Stimulated activated CD4-positive, alpha-beta T cell treated with anti-CD3 and anti-CD28 coated beads, TNF-alpha, amount 100 ng/mL, for 1 hour (primary cell): ENCODE data around the gene DIS3L2.
"Not testable (repeated sequence)": the region's sequence is repeated elsewhere in the genome, so short reads cannot be mapped to it uniquely, and the experiment has no call there.

Experiments
- DNase-seq, 3 donors: peaks; one replicate each; pipeline ENCODE4 v3.0.0-alpha.2; 2020; ENCODE audit warnings: low read depth in 3 of 3, low spot score in 1 of 3

Gene DIS3L2

GRCh38 chr2:232292395-232293154, 331.1 kb downstream of the DIS3L2 start:
- no peak for DNase-seq

DNA sequence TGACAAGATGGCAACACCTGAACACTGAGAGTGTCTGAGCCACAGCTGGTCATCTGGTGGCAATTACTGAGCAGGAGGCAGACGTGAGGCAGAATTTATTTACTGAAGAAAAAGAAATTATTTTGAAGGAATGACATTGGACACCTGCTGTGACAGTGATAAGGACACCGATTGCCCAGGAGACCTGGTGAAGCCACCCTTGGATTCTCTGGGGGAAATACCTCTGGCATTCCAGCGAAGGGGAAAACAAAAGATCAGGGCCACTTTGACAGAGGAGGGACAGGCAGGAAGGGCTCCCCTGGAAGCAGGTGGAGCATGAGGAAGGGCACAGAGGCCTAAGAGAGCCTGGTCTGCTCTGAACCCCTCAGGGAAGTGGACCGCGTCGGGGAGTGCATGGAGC, 331.7 kb downstream of the DIS3L2 start:
- no peak for DNase-seq

GRCh38 chr2:232295971-232296370, 334.5 kb downstream of the DIS3L2 start:
- DNase-seq = no peak

DNA sequence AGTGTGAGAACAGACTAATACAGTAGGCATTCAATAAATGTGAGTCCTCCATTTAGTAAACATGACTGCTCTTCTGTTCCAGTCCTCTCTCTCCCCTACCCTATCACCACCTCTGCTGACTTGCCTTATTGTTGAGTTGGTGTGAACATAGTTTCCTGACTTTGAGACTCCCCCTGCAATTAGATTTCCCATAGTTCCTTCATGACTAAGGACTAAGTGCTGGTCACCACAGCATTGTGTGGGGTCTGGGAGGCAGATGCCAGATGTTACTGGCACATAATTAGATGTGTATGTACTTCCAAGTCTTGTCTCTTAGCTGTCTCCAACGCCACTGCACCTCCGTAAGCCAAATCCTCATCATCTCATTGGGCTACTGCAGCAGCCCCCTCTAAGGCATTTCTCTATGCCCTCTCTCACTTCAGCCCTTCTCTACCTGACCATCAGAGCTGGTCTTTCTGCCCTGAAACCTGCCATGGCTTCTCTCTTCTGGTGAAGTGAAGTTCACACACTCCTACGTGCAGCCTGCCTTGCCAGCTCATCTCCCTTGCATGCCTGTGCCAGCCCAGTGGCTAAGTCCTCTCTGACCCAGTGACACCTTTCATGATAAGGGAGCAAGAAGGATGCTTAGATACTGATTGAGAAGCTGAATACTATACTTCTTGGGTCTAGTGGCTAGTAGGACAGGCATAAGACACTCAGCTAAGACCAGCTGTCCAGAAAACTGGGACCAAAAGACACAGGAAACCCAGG, 335.4 kb downstream of the DIS3L2 start:
- no peak for DNase-seq

GRCh38 chr2:232299084-232299483, 337.6 kb downstream of the DIS3L2 start:
- DNase-seq = no peak

GRCh38 chr2:232299927-232300674, 338.6 kb downstream of the DIS3L2 start:
- no peak for DNase-seq

DNA sequence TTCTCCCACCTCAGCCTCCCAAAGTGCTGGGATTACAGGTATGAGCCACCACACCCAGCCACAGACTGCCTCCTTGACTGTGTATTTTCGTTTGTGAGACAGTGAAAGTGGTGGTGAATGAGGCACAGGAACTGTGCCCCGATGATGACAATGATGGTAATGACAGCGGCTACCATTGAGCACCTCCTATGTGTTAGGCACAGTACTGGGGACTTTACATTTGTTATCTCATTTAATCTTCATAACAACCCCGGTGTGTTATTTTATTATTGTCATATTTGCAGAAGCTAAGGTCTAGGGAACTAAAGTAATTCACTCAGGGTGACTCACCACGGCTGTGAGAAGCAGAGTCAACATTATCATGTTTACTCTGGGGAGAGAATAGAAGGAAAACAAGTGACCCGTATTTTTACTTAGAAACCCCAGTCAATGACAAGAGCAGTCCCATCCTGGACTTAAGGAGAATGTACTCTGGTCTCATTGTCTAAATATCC, 339.4 kb downstream of the DIS3L2 start:
- no peak for DNase-seq

DNA sequence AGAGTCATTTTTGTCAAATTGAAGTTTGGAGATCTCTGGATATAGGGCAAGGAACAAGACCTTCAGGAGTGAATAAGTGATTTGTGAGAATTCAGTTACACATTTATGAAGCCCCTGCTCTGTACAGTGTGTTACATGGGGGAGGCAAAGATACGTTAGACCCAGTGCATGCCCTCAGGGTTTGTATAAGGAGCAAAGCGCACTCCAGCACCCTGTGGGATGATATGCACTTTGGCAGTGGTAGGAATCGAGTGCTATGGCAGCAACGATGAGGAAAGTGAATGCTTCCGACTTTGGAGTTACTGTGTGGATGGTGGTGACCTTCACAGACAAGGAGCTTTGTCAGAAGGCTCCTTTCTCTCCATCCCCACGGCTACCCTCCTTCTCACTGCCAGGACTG, 342.7 kb downstream of the DIS3L2 start:
- no peak for DNase-seq

DNA sequence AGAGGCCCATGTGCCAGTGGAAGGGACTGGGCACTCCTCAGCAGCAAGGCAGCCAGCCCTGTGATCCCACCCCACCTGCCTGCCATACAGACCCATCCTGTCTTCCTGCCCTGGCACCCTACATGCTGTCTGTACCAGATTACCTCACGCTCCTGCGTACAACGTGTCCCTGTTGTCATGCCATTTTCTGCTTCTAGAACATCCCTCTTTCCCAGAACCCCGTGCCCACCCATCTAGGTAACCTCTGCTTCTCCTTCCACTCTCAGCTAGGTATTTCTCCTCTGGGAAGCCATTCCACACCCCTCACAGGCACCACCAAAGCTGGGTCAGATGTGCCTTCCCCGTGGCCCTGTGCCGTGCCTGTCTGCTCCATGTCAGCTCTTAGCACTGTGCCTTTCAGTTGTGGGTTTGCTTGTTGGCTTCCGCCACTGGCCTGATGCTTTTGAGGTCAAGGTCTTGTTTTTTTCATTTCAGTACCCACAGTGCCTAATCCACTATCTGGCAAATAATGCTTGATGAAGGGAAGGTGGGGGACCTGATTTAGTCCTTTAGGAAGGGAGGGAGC, 345.3 kb downstream of the DIS3L2 start:
- no peak for DNase-seq

- DNase-seq = no peak
Measured at GRCh38 chr2:232307854-232308253, 346.3 kb downstream of the DIS3L2 start.

GRCh38 chr2:232308986-232309385, 347.5 kb downstream of the DIS3L2 start:
- DNase-seq = no peak

DNA sequence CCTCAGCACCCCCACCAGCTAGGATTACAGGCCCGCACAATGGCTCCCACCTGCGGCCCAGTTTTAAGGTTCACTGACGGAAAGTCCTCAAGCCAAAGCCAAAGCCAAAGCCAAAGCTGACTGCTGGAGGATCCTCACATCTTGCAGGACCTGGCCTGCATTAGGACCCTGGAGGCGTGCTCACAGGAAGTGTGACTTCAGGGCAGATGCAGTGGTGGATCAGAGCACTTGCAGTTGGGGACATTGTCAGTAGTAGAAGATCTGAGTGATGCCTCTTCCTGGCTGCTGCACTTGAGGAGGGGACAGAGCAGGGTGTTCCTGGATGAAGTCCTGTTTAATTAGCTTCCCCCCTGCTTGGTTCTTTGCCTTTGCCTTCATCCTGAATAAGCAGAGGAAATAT, 348.1 kb downstream of the DIS3L2 start:
- no peak for DNase-seq

GRCh38 chr2:232310121-232310520, 348.6 kb downstream of the DIS3L2 start:
- DNase-seq = no peak

GRCh38 chr2:232310696-232311095, 349.2 kb downstream of the DIS3L2 start:
- no peak for DNase-seq

DNA sequence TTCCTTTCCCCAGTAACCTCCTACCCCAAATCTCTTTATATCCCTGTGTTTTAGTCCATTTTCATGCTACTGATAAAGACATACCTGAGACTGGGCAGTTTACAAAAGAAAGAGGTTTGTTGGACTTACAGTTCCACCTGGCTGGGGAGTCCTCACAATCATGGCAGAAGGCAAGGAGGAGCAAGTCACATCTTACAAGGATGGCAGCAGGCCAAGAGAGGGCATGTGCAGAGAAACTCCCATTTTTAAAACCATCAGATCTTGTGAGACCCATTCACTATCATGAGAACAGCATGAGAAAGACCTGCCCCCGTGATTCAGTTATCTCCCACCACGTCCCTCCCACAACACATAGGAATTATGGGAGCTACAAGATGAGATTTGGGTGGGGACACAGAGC, 352.1 kb downstream of the DIS3L2 start:
- not testable (repeated sequence) for DNase-seq

- peak; percentile 22 to 55 (median 47) for DNase-seq
Measured at GRCh38 chr2:232315049-232315922, 353.8 kb downstream of the DIS3L2 start.

DNA sequence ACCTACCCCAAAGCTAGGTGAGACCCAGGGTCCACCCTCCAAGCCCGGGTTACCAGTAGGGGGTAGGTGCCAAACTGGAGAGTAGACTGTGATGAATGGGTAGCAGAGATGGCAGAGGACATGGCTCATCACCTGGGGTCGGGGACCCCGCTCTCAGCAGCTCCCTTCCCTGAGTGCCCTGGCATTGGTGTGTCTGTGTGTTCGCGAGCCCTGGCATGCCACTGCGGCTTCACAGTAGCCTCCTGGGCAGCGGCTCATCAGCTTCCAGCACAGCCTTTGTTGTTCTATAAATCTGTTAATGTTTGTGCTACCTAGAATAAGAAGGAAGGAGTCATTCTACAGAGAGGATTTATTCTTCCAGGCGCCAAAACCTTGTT, 354.4 kb downstream of the DIS3L2 start:
- DNase-seq = no peak

DNA sequence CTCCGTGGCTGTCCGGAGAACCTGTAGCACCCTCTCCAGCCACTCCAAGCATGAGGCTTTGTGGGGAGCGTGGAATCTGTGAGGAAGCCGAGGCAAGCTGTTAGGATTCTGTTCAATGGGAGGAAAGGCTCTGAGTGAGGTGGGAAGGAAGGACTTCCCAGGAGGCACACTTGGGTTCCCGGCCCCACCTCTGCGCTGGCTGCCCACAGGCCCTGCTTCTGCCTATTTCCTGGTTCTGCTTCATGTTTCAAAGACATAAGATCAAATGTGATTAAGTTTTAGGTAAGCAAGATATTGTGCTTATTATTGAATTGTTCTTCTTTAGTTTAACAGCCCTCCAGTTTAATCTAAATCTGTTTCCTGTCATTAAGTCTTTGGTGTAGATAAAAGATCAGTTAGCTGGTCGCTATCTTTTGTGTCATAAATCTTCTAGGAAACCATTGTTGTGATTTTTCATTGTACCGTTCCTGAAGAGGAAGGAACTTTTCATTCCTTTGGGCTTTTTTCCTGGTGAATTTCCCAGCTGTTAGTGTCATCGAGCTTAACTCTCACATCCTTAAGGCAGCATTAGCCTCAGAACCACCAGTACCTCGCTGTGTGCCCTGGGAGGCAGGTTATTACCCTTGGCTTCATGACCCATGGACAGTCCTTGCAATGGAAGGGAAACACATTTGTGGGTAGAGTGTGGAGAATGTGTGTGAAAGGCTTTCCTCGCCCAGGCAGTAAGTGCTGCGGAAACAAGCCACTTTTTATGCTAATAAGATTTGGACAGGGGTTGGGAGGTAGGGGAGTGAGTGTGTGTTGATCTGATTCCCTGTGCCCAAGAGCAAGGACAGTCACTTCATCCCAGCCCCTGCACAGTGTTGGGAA, 355.2 kb downstream of the DIS3L2 start:
- DNase-seq = no peak

DNA sequence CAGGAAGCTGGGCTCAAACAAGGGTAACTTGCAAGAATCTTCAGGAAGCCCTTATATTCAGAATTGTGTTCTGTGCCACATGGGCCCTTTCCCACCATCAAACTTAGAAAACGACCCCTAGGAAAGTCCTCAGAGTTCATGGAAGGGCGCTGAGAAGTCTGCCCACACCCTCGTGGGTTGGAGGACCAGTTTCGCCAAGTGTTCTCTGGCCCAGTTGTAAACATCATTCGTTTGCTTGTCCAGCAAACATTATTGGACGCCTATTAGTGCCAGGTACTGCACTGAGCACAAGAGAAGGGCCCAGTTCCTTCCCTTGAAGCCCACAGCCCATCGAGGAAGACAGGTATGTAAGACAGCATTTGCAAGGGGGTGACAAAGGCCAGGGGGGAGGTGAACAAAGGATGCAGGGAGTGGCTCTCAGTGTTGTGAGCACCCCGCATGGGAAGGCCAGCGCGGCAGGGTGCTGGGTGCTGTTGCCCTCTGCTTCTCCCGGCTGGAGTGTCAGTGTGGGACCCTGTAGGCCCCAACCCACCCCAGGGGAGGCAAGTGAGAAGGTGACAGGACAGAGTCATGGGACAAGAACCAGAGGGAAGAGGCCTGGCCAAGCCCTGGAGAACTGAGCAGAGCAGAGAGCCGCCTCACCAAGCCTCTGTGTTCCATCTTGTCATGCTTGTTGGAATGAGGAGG, 356.8 kb downstream of the DIS3L2 start:
- DNase-seq = no peak
